PC-9 (cell line): ENCODE results near the gene ZBTB22. TPM values are rescaled to one million over a fixed set of nuclear protein-coding genes. Genes with fewer than 3 reads are reported as not detected.

ENCODE experiments used
- BruUV-seq: library from RNA; stranded (reverse); fragments of 400-500 nt; replicated peaks from 2 replicates; lab custom pipeline; 2021; lab: Mats Ljungman, UMichigan
- CTCF ChIA-PET: fragments of 300-600 bp; sonication (Branson Sonifier 250); formaldehyde crosslinking; loops from one replicate; lab custom pipeline; 2022; ENCODE audit warnings: antibody characterized with exemption; lab: Charles Lee
- POLR2A ChIA-PET: fragments of 300-600 bp; sonication (Branson Sonifier 250); formaldehyde crosslinking; loops from one replicate; lab custom pipeline; 2022; ENCODE audit warnings: antibody characterized with exemption; ENCODE audit not compliant: unreplicated experiment; lab: Charles Lee
- DNase-seq, 2 experiments: peaks; one replicate each; pipeline versions ENCODE4 v3.0.0 to v3.0.0-alpha.2; 2015 to 2022; ENCODE audit warnings: mixed read lengths in 1 of 2
- H2AFZ ChIP-seq: fragments of 200-600 bp; sonication (generic); 2 replicates; pipeline ENCODE4 v1.8.1; 2017; ENCODE audit warnings: antibody characterized with exemption
- H3F3A ChIP-seq: fragments of 200-600 bp; sonication (generic); 2 replicates; pipeline ENCODE4 v1.8.1; 2017; ENCODE audit warnings: antibody characterized with exemption, mild to moderate bottlenecking, low read depth; ENCODE audit not compliant: insufficient read depth
- H3K27ac ChIP-seq: fragments of 200-600 bp; sonication (generic); 2 replicates; pipeline ENCODE4 v1.6.1; 2016; ENCODE audit warnings: mixed run types
- H3K27me3 ChIP-seq: fragments of 200-600 bp; sonication (generic); 2 replicates; pipeline ENCODE4 v1.6.1; 2016; ENCODE audit warnings: low read depth, mixed run types; ENCODE audit not compliant: insufficient read depth
- H3K36me3 ChIP-seq: fragments of 200-600 bp; sonication (generic); 2 replicates; pipeline ENCODE4 v1.6.1; 2016; ENCODE audit warnings: low read depth, mixed run types
- H3K4me1 ChIP-seq: fragments of 200-600 bp; sonication (generic); replicated peaks from 2 replicates; pipeline ENCODE4 v1.6.1; 2016; ENCODE audit warnings: mixed run types; ENCODE audit not compliant: insufficient read depth
- H3K4me2 ChIP-seq: fragments of 200-600 bp; sonication (generic); 2 replicates; pipeline ENCODE4 v1.6.1; 2017; ENCODE audit warnings: mixed run types
- H3K4me3 ChIP-seq: fragments of 200-600 bp; sonication (generic); 2 replicates; pipeline ENCODE4 v1.6.1; 2016; ENCODE audit warnings: mixed run types
- H3K79me2 ChIP-seq: fragments of 200-600 bp; sonication (generic); 2 replicates; pipeline ENCODE4 v1.6.1; 2017; ENCODE audit warnings: low read depth, mixed run types
- H3K9me2 ChIP-seq: fragments of 200-600 bp; sonication (generic); 2 replicates; pipeline ENCODE4 v1.8.1; 2017; ENCODE audit warnings: mild to moderate bottlenecking; ENCODE audit not compliant: insufficient read depth
- H3K9me3 ChIP-seq: fragments of 200-600 bp; sonication (generic); 2 replicates; pipeline ENCODE4 v1.8.1; 2016; ENCODE audit warnings: low read depth; ENCODE audit not compliant: insufficient read depth
- H4K20me1 ChIP-seq: fragments of 200-600 bp; sonication (generic); 2 replicates; pipeline ENCODE4 v1.8.1; 2017; ENCODE audit not compliant: insufficient read depth
- CTCF ChIP-seq: fragments of 200-600 bp; sonication (generic); conservative IDR thresholded peaks from 2 replicates; pipeline ENCODE4 v1.6.1; 2017; ENCODE audit warnings: mixed run types, antibody characterized with exemption, mild to moderate bottlenecking, moderate library complexity
- EZH2 ChIP-seq: fragments of 200-600 bp; sonication (generic); IDR thresholded peaks from 2 replicates; pipeline ENCODE4 v1.8.0; 2017; ENCODE audit warnings: antibody characterized with exemption, low read depth
- intact Hi-C: fragments of 100-400 bp; cut with micrococcal nuclease; formaldehyde crosslinking; loops from one replicate; pipeline ENCODE4 v1.10.0; 2022; ENCODE audit not compliant: unreplicated experiment
- total RNA-seq: library from RNA; stranded (reverse); gene quantifications from 2 replicates; pipeline ENCODE4 v1.2.3, GENCODE V29; 2021

The ZBTB22 gene
- total RNA-seq, 1 experiment from 2014 or later = 20.8 TPM

- intact Hi-C loops = no loop called here
- no peaks in the 10 kb centered on the region for H3K27me3 ChIP-seq
- H3F3A ChIP-seq = no peaks in the 10 kb centered on the region
- no peak overlapping the region for H3K4me2 ChIP-seq
- H3K36me3 ChIP-seq = no peaks in the 10 kb centered on the region
- no peaks in the 10 kb centered on the region for H3K9me3 ChIP-seq
- TF ChIP-seq CTCF (no peak), EZH2 (no peak)
- H2AFZ ChIP-seq = no peak overlapping the region
- no peaks in the 10 kb centered on the region for H3K79me2 ChIP-seq
- BruUV-seq = no TSS peak
- CTCF ChIA-PET = no interaction called here
- H3K4me3 ChIP-seq = no peak overlapping the region
- H4K20me1 ChIP-seq = no peaks in the 10 kb centered on the region
- H3K4me1 ChIP-seq = no peaks in the 10 kb centered on the region
- DNase-seq = no peak
- no peaks in the 10 kb centered on the region for H3K9me2 ChIP-seq
- POLR2A ChIA-PET = no interaction called here
- H3K27ac ChIP-seq = no peak overlapping the region
Measured at GRCh38 chr6:33330736-33331135, 13.2 kb upstream of the ZBTB22 start.

GRCh38 chr6:33329058-33329457 lies 11.5 kb upstream of the ZBTB22 start:
- intact Hi-C loops = no loop called here
- POLR2A ChIA-PET = no interaction called here
- H3F3A ChIP-seq = 0 out of 2 replicates have a peak, but pooled peaks cover 3% of the 10 kb centered on the region
- H3K9me3 ChIP-seq = no peaks in the 10 kb centered on the region
- no peak for TF ChIP-seq CTCF
- TF ChIP-seq EZH2 = no peak
- DNase-seq = no peak
- peaks cover 4% of the 10 kb centered on the region for H3K4me1 ChIP-seq
- H3K27ac ChIP-seq = no peak overlapping the region
- no peak overlapping the region for H3K4me3 ChIP-seq
- CTCF ChIA-PET = no interaction called here
- BruUV-seq = no TSS peak
- no peak overlapping the region for H2AFZ ChIP-seq
- no peaks in the 10 kb centered on the region for H4K20me1 ChIP-seq
- no peaks in the 10 kb centered on the region for H3K79me2 ChIP-seq
- H3K27me3 ChIP-seq = no peaks in the 10 kb centered on the region
- H3K4me2 ChIP-seq = no peak overlapping the region
- no peaks in the 10 kb centered on the region for H3K36me3 ChIP-seq
- no peaks in the 10 kb centered on the region for H3K9me2 ChIP-seq

GRCh38 chr6:33324125-33324524 lies 6.6 kb upstream of the ZBTB22 start:
- Histone ChIP-seq H3K27me3 (no peaks in the 10 kb centered on the region), H4K20me1 (no peaks in the 10 kb centered on the region), H3K9me2 (no peaks in the 10 kb centered on the region), H3K9me3 (no peaks in the 10 kb centered on the region), H3K79me2 (peaks cover 36% of the 10 kb centered on the region), H3K4me2 (peak overlapping the region; percentile 92), H3K4me1 (peaks cover 37% of the 10 kb centered on the region), H3K4me3 (peak overlapping the region; percentile 63), H2AFZ (peak overlapping the region; percentile 77), H3K27ac (no peak overlapping the region), H3F3A (peaks cover 30% of the 10 kb centered on the region), H3K36me3 (peaks cover 20% of the 10 kb centered on the region; the same call in 1 of the 2 replicates)
- DNase-seq = no peak
- no TSS peak for BruUV-seq
- POLR2A ChIA-PET = interaction anchor here (0.6 kb wide), 1 partner anchor 34 kb away, joined by 3 read pairs; no protein-coding TSS in a partner anchor
- intact Hi-C loops = no loop called here
- TF ChIP-seq EZH2 (no peak), CTCF (no peak)
- CTCF ChIA-PET = interaction anchor here (0.7 kb wide), 1 partner anchor 35 kb away, joined by 3 read pairs; no protein-coding TSS in a partner anchor
